Thyroid gland (tissue), 4 donors: ENCODE data around the gene DVL1.

Experiments
- CTCF ChIP-seq, 6 experiments: fragments of 200-600 bp in 3 of 6; fragments of 450-650 bp in 3 of 6; sonication (generic) in 3 of 6; IDR thresholded peaks; one replicate each; pipeline ENCODE4 v1.5.1; 2016 to 2019; ENCODE audit warnings: antibody characterized with exemption in 6 of 6, mild to moderate bottlenecking in 2 of 6, inconsistent platforms in 1 of 6, moderate library complexity in 1 of 6
- POLR2A ChIP-seq, 2 donors: fragments of 450-650 bp; IDR thresholded peaks; one replicate each; pipeline ENCODE4 v1.6.1; 2017; ENCODE audit warnings: antibody characterized with exemption in 2 of 2, mild to moderate bottlenecking in 2 of 2, moderate library complexity in 1 of 2

- TF ChIP-seq CTCF (IDR thresholded peaks at IDR 0.05) (no peak), POLR2A (IDR thresholded peaks at IDR 0.05) (no peak)
These were observed 2.7 kb downstream of the DVL1 start for GRCh38 chr1:1346501-1346890.
